ENCODE data around the gene ANTXR1. TPM values are rescaled to one million over a fixed set of nuclear protein-coding genes. Genes with fewer than 3 reads are reported as not detected.

ANTXR1 gene
- total RNA-seq, 1 experiment from 2014 or later: 0.27 TPM

GRCh38 chr2:69062307-69062962 is 49.5 kb downstream of the ANTXR1 start:
- intact Hi-C loops (cut with micrococcal nuclease; ENCODE audit: unreplicated experiment): no loop called here
- no peaks in the 10 kb centered on the region for H3K36me3 ChIP-seq (ENCODE audit: control insufficient read depth, insufficient read depth, low read length)
- Mint-ChIP-seq H3K27ac (ENCODE audit: unreplicated experiment) (no peak overlapping the region), H3K9me3 (ENCODE audit: unreplicated experiment) (peaks cover 17% of the 10 kb centered on the region), H3K4me3 (ENCODE audit: unreplicated experiment) (no peak overlapping the region), H3K4me1 (ENCODE audit: low read depth, unreplicated experiment) (peaks cover 17% of the 10 kb centered on the region), H3K27me3 (ENCODE audit: insufficient read depth, unreplicated experiment) (no peaks in the 10 kb centered on the region), H3K36me3 (ENCODE audit: insufficient read depth, unreplicated experiment) (no peaks in the 10 kb centered on the region)
- H3K9me3 ChIP-seq: 0 out of 2 replicates have a peak, but pooled peaks cover 6% of the 10 kb centered on the region
- ChIA-PET POLR2A (no interaction called here), CTCF (interaction anchor here (1.5 kb wide), 1 partner anchor 119 kb away, joined by 3 read pairs; no protein-coding TSS in a partner anchor)
- H3K4me3 ChIP-seq (ENCODE audit: low read depth, low read length): no peak overlapping the region
- H3K27me3 ChIP-seq (replicated peaks; ENCODE audit: control insufficient read depth, insufficient read depth, low read length): no peaks in the 10 kb centered on the region
- no peak for TF ChIP-seq CTCF (IDR thresholded peaks at IDR 0.05; ENCODE audit: insufficient read depth in 1 of 2, low read depth in 1 of 2, low read length in 1 of 2, severe bottlenecking in 1 of 2, unreplicated experiment in 1 of 2)
- H3K4me1 ChIP-seq: peaks cover 17% of the 10 kb centered on the region
- peak; percentile 18 to 50 for DNase-seq
- BruUV-seq (replicated peaks): no TSS peak

- Histone ChIP-seq H3K9me3 (0 out of 2 replicates have a peak, but pooled peaks cover 6% of the 10 kb centered on the region), H3K27me3 (replicated peaks; ENCODE audit: control insufficient read depth, insufficient read depth, low read length) (no peaks in the 10 kb centered on the region), H3K36me3 (ENCODE audit: control insufficient read depth, insufficient read depth, low read length) (no peaks in the 10 kb centered on the region), H3K4me1 (peaks cover 17% of the 10 kb centered on the region), H3K4me3 (ENCODE audit: low read depth, low read length) (no peak overlapping the region)
- CTCF ChIA-PET: no interaction called here
- TF ChIP-seq CTCF (IDR thresholded peaks at IDR 0.05; ENCODE audit: insufficient read depth in 1 of 2, low read depth in 1 of 2, low read length in 1 of 2, severe bottlenecking in 1 of 2, unreplicated experiment in 1 of 2): no peak
- Mint-ChIP-seq H3K27me3 (ENCODE audit: insufficient read depth, unreplicated experiment) (no peaks in the 10 kb centered on the region), H3K9me3 (ENCODE audit: unreplicated experiment) (peaks cover 17% of the 10 kb centered on the region), H3K4me1 (ENCODE audit: low read depth, unreplicated experiment) (peaks cover 17% of the 10 kb centered on the region), H3K27ac (ENCODE audit: unreplicated experiment) (no peak overlapping the region), H3K36me3 (ENCODE audit: insufficient read depth, unreplicated experiment) (no peaks in the 10 kb centered on the region), H3K4me3 (ENCODE audit: unreplicated experiment) (no peak overlapping the region)
- intact Hi-C loops (cut with micrococcal nuclease; ENCODE audit: unreplicated experiment): no loop called here
- BruUV-seq (replicated peaks): no TSS peak
- no peak for DNase-seq
- POLR2A ChIA-PET: no interaction called here
Measured at GRCh38 chr2:69065735-69066336, 52.9 kb downstream of the ANTXR1 start.

GRCh38 chr2:69067026-69067630 is 54.1 kb downstream of the ANTXR1 start:
- no peak overlapping the region for H3K27ac Mint-ChIP-seq (ENCODE audit: unreplicated experiment)
- CTCF ChIA-PET: no interaction called here
- TF ChIP-seq CTCF (IDR thresholded peaks at IDR 0.05; ENCODE audit: insufficient read depth in 1 of 2, low read depth in 1 of 2, low read length in 1 of 2, severe bottlenecking in 1 of 2, unreplicated experiment in 1 of 2): no peak
- H3K4me1 ChIP-seq: peaks cover 9% of the 10 kb centered on the region
- 0 out of 2 replicates have a peak, but pooled peaks cover 6% of the 10 kb centered on the region for H3K9me3 ChIP-seq
- no peak overlapping the region for H3K4me3 Mint-ChIP-seq (ENCODE audit: unreplicated experiment)
- H3K36me3 Mint-ChIP-seq (ENCODE audit: insufficient read depth, unreplicated experiment): no peaks in the 10 kb centered on the region
- no peaks in the 10 kb centered on the region for H3K27me3 Mint-ChIP-seq (ENCODE audit: insufficient read depth, unreplicated experiment)
- peaks cover 17% of the 10 kb centered on the region for H3K9me3 Mint-ChIP-seq (ENCODE audit: unreplicated experiment)
- intact Hi-C loops (cut with micrococcal nuclease; ENCODE audit: unreplicated experiment): no loop called here
- no TSS peak for BruUV-seq (replicated peaks)
- H3K4me1 Mint-ChIP-seq (ENCODE audit: low read depth, unreplicated experiment): peaks cover 7% of the 10 kb centered on the region
- H3K36me3 ChIP-seq (ENCODE audit: control insufficient read depth, insufficient read depth, low read length): no peaks in the 10 kb centered on the region
- POLR2A ChIA-PET: no interaction called here
- no peaks in the 10 kb centered on the region for H3K27me3 ChIP-seq (replicated peaks; ENCODE audit: control insufficient read depth, insufficient read depth, low read length)
- no peak overlapping the region for H3K4me3 ChIP-seq (ENCODE audit: low read depth, low read length)
- DNase-seq: no peak

Measured in Caco-2 (cell line).